NCI-H510A treated with DMSO at 0.1 percent for 48 hours (cell line): ENCODE data around the gene TYK2.
"Not testable (repeated sequence)": the region's sequence is repeated elsewhere in the genome, so short reads cannot be mapped to it uniquely, and the experiment has no call there.

ENCODE experiments used
- DNase-seq: peaks from one replicate; lab custom pipeline; 2025; lab: John Stamatoyannopoulos, UW

The TYK2 gene

DNA sequence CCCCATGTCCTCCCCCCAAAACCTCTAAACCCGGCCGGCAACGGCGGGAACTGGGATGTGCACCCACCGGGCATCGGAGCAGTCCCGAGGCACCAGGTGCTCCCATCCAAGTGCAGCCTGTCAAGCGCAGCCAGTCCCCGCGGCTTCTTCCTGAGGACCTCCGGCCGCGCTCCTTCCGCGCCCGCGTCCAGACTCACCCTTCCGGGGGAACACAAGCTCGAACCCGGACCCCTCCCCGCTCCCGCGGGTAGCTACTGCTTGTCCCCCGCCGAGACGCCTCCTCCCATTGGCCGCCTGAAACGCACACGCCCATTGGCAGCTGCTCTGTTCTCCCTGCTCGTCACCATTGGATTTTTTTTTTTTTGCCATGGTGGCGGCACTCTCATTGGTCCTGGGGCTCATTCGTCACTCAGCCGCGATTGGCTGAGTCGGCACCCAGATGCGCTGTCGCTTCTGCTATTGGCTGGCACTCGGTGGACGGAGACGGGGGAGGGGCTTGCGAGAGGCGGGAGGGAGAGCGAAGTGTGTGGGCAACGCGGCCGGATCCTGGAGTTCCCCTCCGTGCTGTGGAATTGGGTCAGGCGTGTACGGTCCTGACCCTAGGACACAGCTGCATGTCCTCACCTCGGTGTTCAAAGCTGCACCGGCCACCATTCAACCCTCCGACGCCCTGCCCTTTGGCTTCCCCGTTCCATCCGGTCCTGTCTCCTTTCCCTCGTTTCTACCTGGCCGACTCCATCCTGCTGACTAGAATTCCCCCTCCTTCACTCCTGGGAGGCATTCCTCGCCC is at the start of gene TYK2:
Gene TYK2 (minus strand): TSS at position 260 of the 790 bp plus-strand sequence. CDS start 2,166 bp downstream, outside the sequence.
- peak; percentile 99 for DNase-seq

GRCh38 chr19:10428996-10429381 is 48.6 kb upstream of the TYK2 start:
- DNase-seq, result no peak

DNA sequence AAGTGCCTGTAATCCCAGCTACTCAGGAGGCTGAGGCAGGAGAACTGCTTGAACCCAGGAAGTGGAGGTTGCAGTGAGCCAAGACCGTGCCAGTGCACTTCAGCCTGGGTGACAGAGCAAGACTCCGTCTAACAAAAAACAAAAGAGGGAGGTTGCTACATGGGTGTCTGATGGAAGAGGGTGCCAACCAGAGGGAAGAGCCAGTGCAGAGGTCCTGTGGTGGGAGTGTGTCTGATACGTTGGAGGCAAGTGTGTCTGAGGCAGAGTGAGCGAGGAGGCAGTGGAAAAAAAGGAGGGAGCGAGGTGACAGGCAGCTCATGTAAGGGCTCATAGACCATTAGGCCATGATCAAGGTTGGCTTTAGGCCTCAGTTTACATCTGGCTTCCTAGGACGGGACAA is 46.8 kb upstream of the TYK2 start:
- DNase-seq, result no peak

DNA sequence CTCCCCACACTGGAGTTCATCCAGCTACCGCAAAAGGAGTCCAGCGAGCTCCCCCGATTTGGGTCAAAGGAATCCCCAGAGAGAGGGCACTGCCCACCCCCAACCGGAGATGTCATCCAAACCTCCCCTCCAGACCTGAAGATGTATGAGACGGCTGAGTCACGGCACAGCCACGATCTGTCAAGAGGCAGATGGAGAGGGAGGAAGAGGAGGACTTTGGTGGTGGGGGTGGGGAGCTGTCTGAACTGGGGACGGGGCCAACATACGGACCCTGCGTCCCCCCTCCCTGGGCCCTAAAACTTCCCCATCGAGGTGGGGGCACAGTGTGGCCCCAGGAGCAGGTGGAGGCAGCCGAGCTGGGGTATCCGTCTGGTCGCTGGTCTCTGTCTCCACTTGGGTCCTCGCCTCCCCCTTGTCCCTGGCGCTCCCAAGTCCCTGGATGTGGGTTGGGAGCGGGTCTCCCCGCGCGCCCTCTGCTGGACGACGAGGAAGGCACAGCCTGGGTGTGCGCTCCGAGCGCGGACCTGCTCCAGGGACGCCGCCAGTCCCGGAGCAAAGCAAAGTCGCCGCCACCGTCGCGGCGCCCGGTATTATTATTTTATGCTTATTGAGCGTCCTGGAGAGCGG is 43.8 kb upstream of the TYK2 start:
- DNase-seq, result peak; percentile 95

DNA sequence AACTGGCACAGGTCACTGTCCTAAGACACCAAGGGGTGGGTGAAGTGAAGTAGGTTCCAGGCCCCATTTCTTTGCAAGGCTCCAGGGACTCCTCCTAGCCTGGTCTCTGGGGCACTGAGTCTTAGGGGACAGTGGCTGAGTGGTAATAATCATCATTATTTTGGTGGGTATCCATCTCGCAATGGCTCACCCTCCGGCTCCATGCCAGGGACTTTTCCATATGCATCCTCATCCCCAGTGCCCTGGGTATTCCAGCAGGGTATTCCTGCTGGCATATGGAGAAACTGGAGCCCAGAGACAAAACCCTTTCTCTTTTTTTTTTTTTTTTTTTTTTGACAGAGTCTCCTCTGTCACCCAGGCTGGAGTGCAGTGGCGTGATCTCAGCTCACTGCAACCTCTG is 42.5 kb upstream of the TYK2 start:
- no peak for DNase-seq

DNA sequence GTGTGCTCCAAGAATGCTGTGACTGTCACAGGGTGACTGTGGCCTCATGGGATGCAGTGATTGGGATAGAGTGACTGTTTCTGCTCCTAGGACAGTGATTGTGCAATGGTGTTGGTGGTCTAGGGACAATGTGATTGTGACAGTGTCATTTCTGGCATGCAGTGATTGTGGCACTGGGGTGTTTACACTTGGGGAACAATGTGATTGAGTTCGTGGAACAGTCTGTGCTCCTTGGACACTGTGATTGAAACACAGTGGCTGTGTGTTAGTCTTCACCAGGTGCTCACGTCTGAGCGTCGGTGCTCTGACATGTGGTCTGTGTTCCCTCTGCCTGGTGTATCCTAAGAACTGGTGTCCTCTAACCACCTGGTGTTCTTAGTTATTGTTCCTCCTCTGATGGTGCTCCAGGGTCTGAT is 41.7 kb upstream of the TYK2 start:
- DNase-seq, result no peak

- no peak for DNase-seq
These were observed 41.1 kb upstream of the TYK2 start for GRCh38 chr19:10421240-10422045.

DNA sequence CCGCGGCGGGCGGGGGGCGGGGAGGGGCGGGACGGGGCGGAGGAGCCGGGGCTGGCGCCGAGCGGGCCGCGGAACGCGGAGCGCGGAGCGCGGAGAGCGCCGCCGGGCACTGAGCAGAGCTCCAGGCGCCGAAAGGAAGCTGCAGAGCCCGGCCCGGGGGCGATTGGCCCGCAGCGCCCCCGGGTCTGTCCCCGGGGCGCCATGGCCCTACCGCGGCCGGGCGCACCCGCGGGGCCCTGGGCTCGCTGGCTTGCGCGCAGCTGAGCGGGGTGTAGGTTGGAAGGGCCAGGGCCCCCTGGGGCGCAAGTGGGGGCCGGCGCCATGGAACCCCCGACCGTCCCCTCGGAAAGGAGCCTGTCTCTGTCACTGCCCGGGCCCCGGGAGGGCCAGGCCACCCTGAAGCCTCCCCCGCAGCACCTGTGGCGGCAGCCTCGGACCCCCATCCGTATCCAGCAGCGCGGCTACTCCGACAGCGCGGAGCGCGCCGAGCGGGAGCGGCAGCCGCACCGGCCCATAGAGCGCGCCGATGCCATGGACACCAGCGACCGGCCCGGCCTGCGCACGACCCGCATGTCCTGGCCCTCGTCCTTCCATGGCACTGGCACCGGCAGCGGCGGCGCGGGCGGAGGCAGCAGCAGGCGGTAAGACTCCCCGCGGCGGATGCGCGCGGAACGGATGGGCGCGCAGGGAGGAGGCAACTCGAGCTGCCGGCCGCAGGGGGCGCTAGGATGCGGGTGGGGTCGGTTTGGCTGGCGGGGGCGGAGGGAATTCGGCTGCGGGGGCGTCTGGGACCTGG is 40.3 kb upstream of the TYK2 start, which contains the start of gene PDE4A:
Gene PDE4A (plus strand): TSS at position 95 of the 796 bp plus-strand sequence. CDS start 227 bp downstream, at position 322.
- peak; percentile 42 for DNase-seq

DNA sequence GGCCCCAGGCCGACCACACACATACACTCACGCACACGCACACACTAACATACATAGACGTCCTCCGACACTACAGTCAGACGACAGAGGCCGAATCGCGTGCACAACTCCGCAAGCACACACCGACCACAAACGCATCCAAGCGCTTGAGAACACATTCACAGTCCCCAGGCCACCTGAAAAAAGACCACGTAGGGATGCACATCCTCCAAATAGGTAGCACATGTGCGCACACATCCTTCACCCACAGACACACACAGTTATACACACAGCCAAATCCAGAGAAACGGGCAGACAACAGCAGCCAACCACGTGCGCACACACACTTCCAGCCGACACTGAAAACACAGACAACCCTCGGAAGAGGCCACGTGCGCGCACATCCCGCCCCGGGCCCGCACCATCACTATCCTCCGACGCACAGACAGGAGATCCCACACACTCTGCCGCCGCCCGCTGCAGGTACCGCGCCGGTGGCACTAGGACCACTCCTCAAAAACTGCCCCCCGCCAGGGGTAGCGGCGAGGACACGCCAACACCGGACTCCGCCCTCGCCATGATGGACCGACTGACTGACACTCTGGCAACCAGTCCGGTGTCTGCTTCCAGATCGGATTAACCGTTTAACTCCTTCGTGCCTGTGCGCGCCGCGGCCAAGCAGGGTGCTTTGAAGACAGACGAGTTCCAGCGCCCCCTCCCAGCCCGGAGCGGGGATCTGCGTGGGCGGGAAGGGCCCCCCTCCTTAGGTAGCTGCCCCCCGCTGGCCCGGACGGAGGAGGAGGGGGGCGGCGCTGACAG is 39.5 kb upstream of the TYK2 start:
- DNase-seq, result peak; percentile 96

DNA sequence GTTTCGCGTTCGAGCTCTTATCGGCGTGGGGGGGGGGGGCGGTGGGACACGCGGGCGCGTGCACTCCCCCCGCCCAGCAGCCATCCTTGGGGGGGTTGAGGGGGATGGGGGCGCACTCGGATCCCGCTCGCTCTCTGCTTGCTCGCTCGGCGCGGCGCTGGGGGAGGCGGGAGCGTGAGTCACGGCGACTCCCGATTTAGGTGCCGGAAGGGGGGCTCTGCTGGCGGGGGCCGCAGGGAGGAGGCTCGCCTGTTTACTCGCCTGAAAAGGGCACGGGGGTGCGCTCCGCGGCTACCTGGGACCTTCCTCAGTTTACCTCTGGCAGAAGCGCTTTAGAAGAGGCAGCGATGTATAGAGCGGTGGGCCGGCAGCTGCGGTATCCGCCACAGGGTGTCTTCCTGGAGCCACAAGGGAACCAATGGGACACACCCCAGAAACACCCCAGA is 38.9 kb upstream of the TYK2 start:
- no peak for DNase-seq

GRCh38 chr19:10418485-10419199 is 38.3 kb upstream of the TYK2 start:
- no peak for DNase-seq

- DNase-seq, result peak; percentile 48
These were observed 37.8 kb upstream of the TYK2 start for GRCh38 chr19:10418235-10418484.

DNA sequence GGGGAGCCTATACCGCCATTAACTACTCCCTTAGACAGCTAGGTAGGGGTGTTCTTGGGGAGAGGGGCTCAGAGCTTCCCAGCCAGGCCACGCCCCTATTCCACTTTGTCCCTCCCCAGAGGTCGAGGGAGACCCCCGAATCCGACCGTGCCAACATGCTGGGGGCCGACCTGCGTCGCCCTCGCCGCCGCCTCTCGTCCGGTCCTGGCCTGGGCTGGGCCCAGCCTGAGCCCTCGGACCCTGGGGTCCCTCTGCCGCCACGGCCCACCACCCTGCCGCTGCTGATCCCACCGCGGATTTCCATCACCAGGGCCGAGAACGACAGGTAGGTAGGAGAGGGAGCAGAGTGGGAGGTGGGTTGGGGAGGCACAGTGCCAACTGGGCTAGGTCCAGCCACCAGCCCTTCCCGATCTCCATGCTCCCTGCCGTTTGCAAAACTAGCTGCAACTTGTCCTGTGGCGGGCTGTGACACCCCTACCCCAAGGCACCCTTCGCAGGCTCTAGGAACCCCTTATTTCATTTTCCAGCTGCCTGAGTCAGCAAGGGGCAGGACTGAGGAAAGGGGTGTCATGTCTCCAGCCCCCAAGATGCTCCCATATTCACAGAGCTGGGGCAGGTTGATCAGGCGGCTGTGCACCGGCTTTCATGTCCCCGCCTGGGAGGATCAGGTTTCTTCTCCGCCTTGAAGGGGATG is 37.3 kb upstream of the TYK2 start:
- DNase-seq, result no peak

GRCh38 chr19:10416380-10417257 is 36.2 kb upstream of the TYK2 start:
- DNase-seq, result peak; percentile 93

- no peak for DNase-seq
These were observed 35.7 kb upstream of the TYK2 start for GRCh38 chr19:10416083-10416379.

DNA sequence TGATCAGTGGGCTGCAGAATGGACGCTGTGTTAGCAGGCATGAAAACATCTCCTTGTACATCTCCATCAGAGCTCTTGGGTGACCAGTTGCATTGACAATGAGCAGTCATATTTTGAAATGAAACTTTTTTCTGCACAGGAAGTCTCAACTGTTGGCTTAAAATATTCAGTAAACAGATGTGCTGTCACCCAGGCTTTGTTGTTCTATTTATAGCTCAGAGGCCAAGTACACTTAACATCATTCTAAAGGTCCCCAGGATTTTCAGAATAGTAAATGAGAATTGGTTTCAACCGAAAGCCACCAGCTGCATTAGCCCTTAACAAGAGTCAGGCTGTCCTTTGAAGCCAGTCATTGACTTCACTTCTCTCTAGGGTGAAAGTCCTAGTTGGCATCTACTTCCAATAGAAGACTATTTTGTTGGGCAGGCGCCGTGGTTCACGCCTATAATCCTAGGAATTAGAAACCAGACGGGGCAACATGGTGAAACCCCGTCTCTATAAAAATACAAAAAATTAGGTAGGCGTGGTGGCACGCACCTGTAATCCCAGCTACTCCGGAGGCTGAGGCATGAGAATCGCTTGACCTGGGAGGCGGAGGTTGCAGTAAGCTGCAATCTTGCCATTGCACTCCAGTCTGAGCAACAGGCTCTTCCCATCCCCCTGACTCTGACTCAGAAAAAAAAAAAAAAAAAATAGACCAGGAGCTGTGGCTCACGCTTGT is 32.0 kb upstream of the TYK2 start:
- DNase-seq, result peak; percentile 89

DNA sequence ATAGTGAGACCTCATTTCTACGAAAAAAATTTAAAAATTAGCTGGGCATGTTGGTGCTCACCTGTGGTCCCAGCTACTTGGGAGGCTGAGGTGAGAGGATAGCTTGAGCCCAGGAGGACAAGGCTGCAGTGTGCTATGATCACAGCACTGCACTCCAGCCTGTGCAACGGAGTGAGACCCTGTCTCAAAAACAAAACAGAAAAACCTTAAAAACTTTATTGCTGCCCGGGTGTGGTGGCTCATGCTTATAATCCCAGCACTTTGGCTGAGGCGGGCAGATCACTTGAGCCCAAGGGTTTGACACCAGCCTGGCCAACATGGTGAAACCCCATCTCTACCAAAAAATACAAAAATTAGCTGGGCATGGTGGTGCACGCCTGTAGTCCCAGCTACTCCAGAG is 30.9 kb upstream of the TYK2 start:
- DNase-seq, result not testable (repeated sequence)

- DNase-seq, result no peak
These were observed 28.3 kb upstream of the TYK2 start for GRCh38 chr19:10408511-10409283.
